Measurements from ENCODE around the gene CDH22. TPM values are rescaled to one million over a fixed set of nuclear protein-coding genes. Genes with fewer than 3 reads are reported as not detected.
A peak's percentile ranks its signal among the peaks of the same experiment; 100 is the strongest.

The CDH22 gene
- total RNA-seq, 1 donor from 2014 or later, result 1.3 TPM

GRCh38 chr20:46350201-46350985, 42.1 kb upstream of the CDH22 start:
- DNase-seq (ENCODE audit: extremely low spot score, unreplicated experiment), result no peak
- Mint-ChIP-seq H3K27ac (peak overlapping the region; percentile 93), H3K4me3 (peak overlapping the region; percentile 60), H3K36me3 (peaks cover 13% of the 10 kb centered on the region), H3K9me3 (no peaks in the 10 kb centered on the region), H3K4me1 (ENCODE audit: unreplicated experiment) (peaks cover 28% of the 10 kb centered on the region), H3K27me3 (no peaks in the 10 kb centered on the region)
- no peak for TF ChIP-seq CTCF (conservative IDR thresholded peaks at IDR 0.05)

GRCh38 chr20:46349742-46350056, 41.4 kb upstream of the CDH22 start:
- peaks cover 28% of the 10 kb centered on the region for H3K4me1 Mint-ChIP-seq (ENCODE audit: unreplicated experiment)
- H3K36me3 Mint-ChIP-seq, result peaks cover 13% of the 10 kb centered on the region
- peak overlapping the region; percentile 55 for H3K4me3 Mint-ChIP-seq
- H3K9me3 Mint-ChIP-seq, result no peaks in the 10 kb centered on the region
- DNase-seq (ENCODE audit: extremely low spot score, unreplicated experiment), result no peak
- peak overlapping the region; percentile 56 for H3K27ac Mint-ChIP-seq
- TF ChIP-seq CTCF (conservative IDR thresholded peaks at IDR 0.05), result no peak
- peaks cover 5% of the 10 kb centered on the region for H3K27me3 Mint-ChIP-seq

- H3K36me3 Mint-ChIP-seq, result peaks cover 9% of the 10 kb centered on the region
- peak; percentile 90 for TF ChIP-seq CTCF (conservative IDR thresholded peaks at IDR 0.05)
- peak overlapping the region; percentile 56 for H3K27ac Mint-ChIP-seq
- peaks cover 9% of the 10 kb centered on the region for H3K27me3 Mint-ChIP-seq
- no peak for DNase-seq (ENCODE audit: extremely low spot score, unreplicated experiment)
- peak overlapping the region; percentile 55 for H3K4me3 Mint-ChIP-seq
- H3K9me3 Mint-ChIP-seq, result no peaks in the 10 kb centered on the region
- H3K4me1 Mint-ChIP-seq (ENCODE audit: unreplicated experiment), result peaks cover 28% of the 10 kb centered on the region
Observed at GRCh38 chr20:46349035-46349741, 40.9 kb upstream of the CDH22 start.

- Mint-ChIP-seq H3K4me3 (no peak overlapping the region), H3K27me3 (peaks cover 14% of the 10 kb centered on the region), H3K9me3 (no peaks in the 10 kb centered on the region), H3K27ac (no peak overlapping the region), H3K36me3 (peaks cover 3% of the 10 kb centered on the region), H3K4me1 (ENCODE audit: unreplicated experiment) (peaks cover 22% of the 10 kb centered on the region)
- no peak for TF ChIP-seq CTCF (conservative IDR thresholded peaks at IDR 0.05)
- no peak for DNase-seq (ENCODE audit: extremely low spot score, unreplicated experiment)
Observed at GRCh38 chr20:46347841-46348803, 39.8 kb upstream of the CDH22 start.

- Mint-ChIP-seq H3K27ac (no peak overlapping the region), H3K27me3 (peaks cover 26% of the 10 kb centered on the region), H3K4me1 (ENCODE audit: unreplicated experiment) (peaks cover 29% of the 10 kb centered on the region), H3K9me3 (no peaks in the 10 kb centered on the region), H3K36me3 (peaks cover 3% of the 10 kb centered on the region), H3K4me3 (no peak overlapping the region)
- no peak for TF ChIP-seq CTCF (conservative IDR thresholded peaks at IDR 0.05)
- DNase-seq (ENCODE audit: extremely low spot score, unreplicated experiment), result no peak
Observed at GRCh38 chr20:46346770-46347169, 38.5 kb upstream of the CDH22 start.

Data from type B pancreatic cell (in vitro differentiated cells).